Epidermal melanocyte (primary cell): ENCODE data around the gene ANKS3.
"Not testable (repeated sequence)": the region's sequence is repeated elsewhere in the genome, so short reads cannot be mapped to it uniquely, and the experiment has no call there.

Experiments used
- DNase-seq: peaks from one replicate; pipeline ENCODE4 v3.0.0; 2011; ENCODE audit warnings: low spot score; ENCODE audit not compliant: insufficient read length

Gene ANKS3

GRCh38 chr16:4755687-4756086, 21.6 kb upstream of the ANKS3 start:
- no peak for DNase-seq

- DNase-seq, result no peak
Observed at GRCh38 chr16:4754865-4755264, 20.8 kb upstream of the ANKS3 start.

GRCh38 chr16:4753227-4753626, 19.2 kb upstream of the ANKS3 start:
- DNase-seq, result no peak

GRCh38 chr16:4752351-4753100, 18.5 kb upstream of the ANKS3 start:
- peak; percentile 4 for DNase-seq

- peak; percentile 7 for DNase-seq
Observed at GRCh38 chr16:4750896-4751295, 16.8 kb upstream of the ANKS3 start.

GRCh38 chr16:4749700-4750257, 15.7 kb upstream of the ANKS3 start:
- peak; percentile 3 for DNase-seq

- DNase-seq, result peak; percentile 5
Observed at GRCh38 chr16:4748682-4749411, 14.8 kb upstream of the ANKS3 start.

GRCh38 chr16:4747906-4748681, 14.0 kb upstream of the ANKS3 start:
- DNase-seq, result peak; percentile 4

GRCh38 chr16:4746991-4747574, 13.0 kb upstream of the ANKS3 start:
- DNase-seq, result peak; percentile 16

- peak; percentile 3 for DNase-seq
Observed at GRCh38 chr16:4746215-4746614, 12.1 kb upstream of the ANKS3 start.

GRCh38 chr16:4745274-4745569, 11.2 kb upstream of the ANKS3 start:
- DNase-seq, result peak; percentile 5

- peak; percentile 0 for DNase-seq
Observed at GRCh38 chr16:4744555-4745273, 10.6 kb upstream of the ANKS3 start.

- DNase-seq, result peak; percentile 2
Observed at GRCh38 chr16:4743226-4743878, 9.3 kb upstream of the ANKS3 start.

- not testable (repeated sequence) for DNase-seq
Observed at GRCh38 chr16:4738370-4738769, 4.3 kb upstream of the ANKS3 start.

GRCh38 chr16:4737545-4737944, 3.5 kb upstream of the ANKS3 start:
- DNase-seq, result no peak

GRCh38 chr16:4736546-4736945, 2.5 kb upstream of the ANKS3 start:
- DNase-seq, result no peak

- peak; percentile 77 for DNase-seq
Observed at GRCh38 chr16:4734730-4735535, 862 bp upstream of the ANKS3 start.

GRCh38 chr16:4733747-4734062, 366 bp downstream of the ANKS3 start:
- no peak for DNase-seq

- DNase-seq, result no peak
Observed at GRCh38 chr16:4733211-4733742, 794 bp downstream of the ANKS3 start.
